ENCODE data around the gene DLGAP1. TPM values are rescaled to one million over a fixed set of nuclear protein-coding genes. Genes with fewer than 3 reads are reported as not detected.

DLGAP1 gene
- total RNA-seq, 1 experiment from 2014 or later: 23.0 TPM

- H3K9me3 Mint-ChIP-seq: peaks cover 17% of the 10 kb centered on the region
- no peak overlapping the region for H3K4me3 Mint-ChIP-seq
- H3K27me3 Mint-ChIP-seq (ENCODE audit: low read depth): no peaks in the 10 kb centered on the region; the same call in 1 of the 2 replicates
- no peak overlapping the region for H3K27ac Mint-ChIP-seq
- ChIA-PET POLR2A (interaction anchor here (0.6 kb wide), 1 partner anchor 60 kb away, joined by 7 read pairs; no protein-coding TSS in a partner anchor), CTCF (interaction anchor here (0.9 to 1.3 kb wide), 2 partner anchors 58 to 379 kb away, joined by 3 to 4 read pairs; no protein-coding TSS in a partner anchor)
- peaks cover 21% of the 10 kb centered on the region for H3K36me3 Mint-ChIP-seq
- no peak for TF ChIP-seq HMGXB4 (CRISPR knock-in tag; IDR thresholded peaks at IDR 0.05)
- peaks cover 29% of the 10 kb centered on the region for H3K4me1 Mint-ChIP-seq
- ATAC-seq (no peak), DNase-seq (ENCODE audit: low spot score) (no peak)
Observed at GRCh38 chr18:3661989-3662388, 793.1 kb downstream of the DLGAP1 start.

- TF ChIP-seq ZNF425 (CRISPR knock-in tag; conservative IDR thresholded peaks at IDR 0.05): no peak
- TF ChIP-seq ZNF532 (CRISPR knock-in tag; IDR thresholded peaks at IDR 0.05; ENCODE audit: borderline replicate concordance): no peak
- no peak for TF ChIP-seq CREM (CRISPR knock-in tag; IDR thresholded peaks at IDR 0.05)
- TF ChIP-seq ZNF671 (CRISPR knock-in tag; IDR thresholded peaks at IDR 0.05): no peak
- no peak for TF ChIP-seq MXD4 (CRISPR knock-in tag; IDR thresholded peaks at IDR 0.05; ENCODE audit: borderline replicate concordance)
- no peak for TF ChIP-seq ESRRA (CRISPR knock-in tag; IDR thresholded peaks at IDR 0.05; ENCODE audit: borderline replicate concordance)
- TF ChIP-seq ZSCAN18 (CRISPR knock-in tag; IDR thresholded peaks at IDR 0.05): no peak
- no peak for TF ChIP-seq SP1 (CRISPR knock-in tag; conservative IDR thresholded peaks at IDR 0.05)
- TF ChIP-seq ZNF219 (CRISPR knock-in tag; IDR thresholded peaks at IDR 0.05; ENCODE audit: borderline replicate concordance): no peak
- no peak for TF ChIP-seq TEAD1 (CRISPR knock-in tag; IDR thresholded peaks at IDR 0.05)
- no peak for TF ChIP-seq E2F1 (CRISPR knock-in tag; IDR thresholded peaks at IDR 0.05)
- TF ChIP-seq TCF7 (CRISPR knock-in tag; IDR thresholded peaks at IDR 0.05; ENCODE audit: low read depth): no peak
- TF ChIP-seq TEAD4 (CRISPR knock-in tag; IDR thresholded peaks at IDR 0.05): no peak
- no peak for TF ChIP-seq NR3C1 (CRISPR knock-in tag; conservative IDR thresholded peaks at IDR 0.05; ENCODE audit: low read depth)
- no peak for TF ChIP-seq OVOL2 (CRISPR knock-in tag; IDR thresholded peaks at IDR 0.05; ENCODE audit: borderline replicate concordance)
- TF ChIP-seq ZNF138 (CRISPR knock-in tag; conservative IDR thresholded peaks at IDR 0.05): no peak
- no peak for TF ChIP-seq NFATC4 (CRISPR knock-in tag; IDR thresholded peaks at IDR 0.05)
- peaks cover 17% of the 10 kb centered on the region for H3K9me3 Mint-ChIP-seq
- ChIA-PET POLR2A (interaction anchor here (0.6 kb wide), 1 partner anchor 59 kb away, joined by 7 read pairs; no protein-coding TSS in a partner anchor), CTCF (interaction anchor here (0.9 to 1.2 kb wide), 4 partner anchors 16 to 67 kb away, joined by 3 read pairs; no protein-coding TSS in a partner anchor)
- H3K4me1 Mint-ChIP-seq: peaks cover 27% of the 10 kb centered on the region
- H3K4me3 Mint-ChIP-seq: no peak overlapping the region
- no peaks in the 10 kb centered on the region; the same call in 1 of the 2 replicates for H3K27me3 Mint-ChIP-seq (ENCODE audit: low read depth)
- no peak for ATAC-seq
- H3K36me3 Mint-ChIP-seq: peaks cover 21% of the 10 kb centered on the region
- no peak overlapping the region for H3K27ac Mint-ChIP-seq
- DNase-seq (ENCODE audit: low spot score): no peak
Observed at GRCh38 chr18:3660739-3661515, 794.2 kb downstream of the DLGAP1 start.

All from WTC11 (cell line).